H9 (cell line): ENCODE data around the gene KLF13. TPM values are rescaled to one million over a fixed set of nuclear protein-coding genes. Genes with fewer than 3 reads are reported as not detected.

Source experiments
- DNase-seq: peaks from one replicate; pipeline ENCODE4 v3.0.0-alpha.2; 2017
- H2AFZ ChIP-seq: one replicate; pipeline ENCODE4 v1.6.1; 2013; ENCODE audit warnings: mild to moderate bottlenecking, low read length, control low read depth, moderate library complexity
- H2AK5ac ChIP-seq: 2 replicates; pipeline ENCODE4 v1.6.1; 2013; ENCODE audit warnings: low read length, control low read depth, mixed read lengths; ENCODE audit not compliant: insufficient read length
- H2BK120ac ChIP-seq: one replicate; pipeline ENCODE4 v1.6.1; 2013; ENCODE audit warnings: low read depth, mild to moderate bottlenecking, low read length, control low read depth, inconsistent platforms; ENCODE audit not compliant: poor library complexity, severe bottlenecking
- H2BK12ac ChIP-seq: 2 replicates; pipeline ENCODE4 v1.6.1; 2013; ENCODE audit warnings: low read length, control low read depth, mixed read lengths, low read depth; ENCODE audit not compliant: insufficient read length
- H2BK15ac ChIP-seq: 2 replicates; pipeline ENCODE4 v1.6.1; 2013; ENCODE audit warnings: low read depth, low read length, control low read depth
- H2BK20ac ChIP-seq: one replicate; pipeline ENCODE4 v1.6.1; 2013; ENCODE audit warnings: low read depth, mild to moderate bottlenecking, low read length, control low read depth, inconsistent platforms; ENCODE audit not compliant: poor library complexity, severe bottlenecking
- H2BK5ac ChIP-seq: 2 replicates; pipeline ENCODE4 v1.6.1; 2013; ENCODE audit warnings: low read length, control low read depth, mixed read lengths; ENCODE audit not compliant: insufficient read length
- H3K14ac ChIP-seq: 2 replicates; pipeline ENCODE4 v1.6.1; 2013; ENCODE audit warnings: low read length, control low read depth; ENCODE audit not compliant: insufficient read depth
- H3K18ac ChIP-seq: 2 replicates; pipeline ENCODE4 v1.6.1; 2013; ENCODE audit warnings: low read depth, mild to moderate bottlenecking, mixed read lengths, low read length, control low read depth; ENCODE audit not compliant: insufficient read length
- H3K23ac ChIP-seq: 2 replicates; pipeline ENCODE4 v1.6.1; 2013; ENCODE audit warnings: low read length, control low read depth, mixed read lengths, low read depth; ENCODE audit not compliant: insufficient read length
- H3K23me2 ChIP-seq: 2 replicates; pipeline ENCODE4 v1.6.1; 2013; ENCODE audit warnings: low read depth, mild to moderate bottlenecking, mixed read lengths, low read length, control low read depth; ENCODE audit not compliant: insufficient read length, poor library complexity, severe bottlenecking
- H3K27ac ChIP-seq: 2 replicates; pipeline ENCODE4 v1.5.1; 2013; ENCODE audit warnings: low read length, control low read depth, mixed read lengths, low read depth; ENCODE audit not compliant: insufficient read length
- H3K27me3 ChIP-seq: 2 replicates; pipeline ENCODE4 v1.6.1; 2013; ENCODE audit warnings: low read length, control low read depth, inconsistent platforms; ENCODE audit not compliant: insufficient read depth
- H3K4ac ChIP-seq: 2 replicates; pipeline ENCODE4 v1.6.1; 2013; ENCODE audit warnings: low read depth, mild to moderate bottlenecking, control low read depth, inconsistent platforms, low read length, moderate library complexity
- H3K4me1 ChIP-seq: 2 replicates; pipeline ENCODE4 v1.6.1; 2013; ENCODE audit warnings: low read length, control low read depth, inconsistent platforms; ENCODE audit not compliant: insufficient read depth
- H3K4me2 ChIP-seq: 2 replicates; pipeline ENCODE4 v1.6.1; 2013; ENCODE audit warnings: low read length, control low read depth, mixed read lengths; ENCODE audit not compliant: insufficient read length, insufficient read depth
- H3K56ac ChIP-seq: 2 replicates; pipeline ENCODE4 v1.6.1; 2013; ENCODE audit warnings: low read depth, mild to moderate bottlenecking, mixed read lengths, low read length, control low read depth; ENCODE audit not compliant: insufficient read length
- H3K79me1 ChIP-seq: 2 replicates; pipeline ENCODE4 v1.6.1; 2013; ENCODE audit warnings: low read depth, mild to moderate bottlenecking, moderate library complexity, low read length, control low read depth, inconsistent platforms; ENCODE audit not compliant: insufficient read depth, poor library complexity, severe bottlenecking
- H3K79me2 ChIP-seq: 2 replicates; pipeline ENCODE4 v1.6.1; 2013; ENCODE audit warnings: low read length, control low read depth, inconsistent platforms; ENCODE audit not compliant: insufficient read depth
- H3K9ac ChIP-seq: 2 replicates; pipeline ENCODE4 v1.6.1; 2013; ENCODE audit warnings: low read length, control low read depth, mixed read lengths; ENCODE audit not compliant: insufficient read length; ENCODE audit errors: extremely low read depth
- H3K9me3 ChIP-seq: one replicate; pipeline ENCODE4 v1.6.1; 2013; ENCODE audit warnings: low read depth, low read length, inconsistent platforms; ENCODE audit not compliant: control insufficient read depth
- H3T11ph ChIP-seq: one replicate; pipeline ENCODE4 v1.6.1; 2013; ENCODE audit warnings: mild to moderate bottlenecking, low read length, control low read depth, inconsistent platforms
- H4K20me1 ChIP-seq: one replicate; pipeline ENCODE4 v1.6.1; 2013; ENCODE audit not compliant: control insufficient read depth, insufficient read length, insufficient read depth
- H4K5ac ChIP-seq: 2 replicates; pipeline ENCODE4 v1.6.1; 2013; ENCODE audit warnings: low read depth, mild to moderate bottlenecking, mixed read lengths, low read length, control low read depth; ENCODE audit not compliant: insufficient read length
- H4K8ac ChIP-seq: replicated peaks from 2 replicates; pipeline ENCODE4 v1.6.1; 2013; ENCODE audit warnings: low read length, control low read depth, mixed read lengths, low read depth; ENCODE audit not compliant: insufficient read length
- H4K91ac ChIP-seq: 2 replicates; pipeline ENCODE4 v1.6.1; 2013; ENCODE audit warnings: low read depth, mild to moderate bottlenecking, moderate library complexity, mixed read lengths, low read length, control low read depth; ENCODE audit not compliant: insufficient read length
- H3K27ac Mint-ChIP-seq, 3 experiments: 2 replicates in 2 of 3; 3 replicates in 1 of 3; pipeline ENCODE4 v1.8.0; 2020 to 2021; ENCODE audit warnings: mixed read lengths in 3 of 3, mild to moderate bottlenecking in 1 of 3, moderate library complexity in 1 of 3
- H3K27me3 Mint-ChIP-seq: 2 replicates; pipeline ENCODE4 v1.8.0; 2021; ENCODE audit warnings: low read depth, mild to moderate bottlenecking, moderate library complexity, mixed read lengths
- H3K36me3 Mint-ChIP-seq, 3 experiments: 2 replicates in 2 of 3; 3 replicates in 1 of 3; pipeline ENCODE4 v1.8.0; 2020 to 2021; ENCODE audit warnings: low read depth in 3 of 3, mixed read lengths in 3 of 3; ENCODE audit not compliant: insufficient read depth in 1 of 3
- H3K4me1 Mint-ChIP-seq, 2 experiments: 2 replicates each; pipeline ENCODE4 v1.8.0; 2020; ENCODE audit warnings: mixed read lengths in 2 of 2
- H3K4me3 Mint-ChIP-seq, 2 experiments: 2 replicates in 1 of 2; 3 replicates in 1 of 2; pipeline ENCODE4 v1.8.0; 2020 to 2021; ENCODE audit warnings: mild to moderate bottlenecking in 2 of 2, mixed read lengths in 2 of 2, moderate library complexity in 1 of 2
- H3K9me3 Mint-ChIP-seq, 2 experiments: 2 replicates in 1 of 2; 3 replicates in 1 of 2; pipeline ENCODE4 v1.8.0; 2020; ENCODE audit warnings: mild to moderate bottlenecking in 2 of 2, mixed read lengths in 2 of 2, moderate library complexity in 1 of 2
- CTCF ChIP-seq: fragments of 200-600 bp; sonication (generic); conservative IDR thresholded peaks from 3 replicates; pipeline ENCODE4 v1.8.0; 2021; ENCODE audit warnings: antibody characterized with exemption, mild to moderate bottlenecking
- WGBS: extraction: QIAGEN DNeasy Blood & Tissue Kit; methylation state at CpG from one replicate; pipeline ENCODE4 v1.1.7; 2013; ENCODE audit warnings: missing lambda C conversion rate, low lambda C conversion rate, mixed read lengths; ENCODE audit not compliant: insufficient read length; ENCODE audit errors: extremely low coverage; 5-methylcytosine and 5-hydroxymethylcytosine counted together
- total RNA-seq: library from RNA; stranded (reverse); gene quantifications from 2 replicates; pipeline ENCODE4 v1.2.1, GENCODE V29; 2021

The KLF13 gene
- total RNA-seq, 1 experiment from 2014 or later = 33.4 TPM

GRCh38 chr15:31324186-31324585, 2.4 kb upstream of the KLF13 start:
- DNase-seq = no peak
- Histone ChIP-seq H3K14ac (no peak overlapping the region), H3K79me2 (no peaks in the 10 kb centered on the region), H3T11ph (no peak overlapping the region), H4K8ac (no peak overlapping the region), H3K4me1 (no peaks in the 10 kb centered on the region; the same call in 1 of the 2 replicates), H2AFZ (no peak overlapping the region), H3K4ac (no peak overlapping the region), H3K23me2 (peaks cover 13% of the 10 kb centered on the region), H4K91ac (no peak overlapping the region), H3K4me2 (no peak overlapping the region), H3K56ac (no peak overlapping the region), H4K5ac (no peak overlapping the region), H3K27ac (no peak overlapping the region), H2BK20ac (no peak overlapping the region), H4K20me1 (no peaks in the 10 kb centered on the region), H2BK5ac (no peak overlapping the region), H2AK5ac (no peak overlapping the region), H3K23ac (no peak overlapping the region), H2BK15ac (no peak overlapping the region), H3K18ac (no peak overlapping the region), H3K79me1 (no peaks in the 10 kb centered on the region), H3K9me3 (no peaks in the 10 kb centered on the region), H3K9ac (no peak overlapping the region), H2BK12ac (no peak overlapping the region), H2BK120ac (no peak overlapping the region), H3K27me3 (0 out of 2 replicates have a peak, but pooled peaks cover 2% of the 10 kb centered on the region)
- H3K4me1 Mint-ChIP-seq = peaks cover 26 to 35% of the 10 kb centered on the region in 2 experiments
- peaks cover 21% of the 10 kb centered on the region for H3K27me3 Mint-ChIP-seq
- WGBS = no CpG with 5 or more reads among the region's 5 CpGs
- H3K4me3 Mint-ChIP-seq = no peak overlapping the region
- no peak for TF ChIP-seq CTCF
- H3K9me3 Mint-ChIP-seq = peaks cover 0 to 9% of the 10 kb centered on the region in 2 experiments; a peak in 2 of 5 replicates
- H3K27ac Mint-ChIP-seq = no peak overlapping the region
- peaks cover 0 to 6% (median 0%) of the 10 kb centered on the region in 3 experiments; a peak in 3 of 7 replicates for H3K36me3 Mint-ChIP-seq
